ENCODE results near the gene BLOC1S3.
A peak's percentile ranks its signal among the peaks of the same experiment; 100 is the strongest.

Gene BLOC1S3

DNA sequence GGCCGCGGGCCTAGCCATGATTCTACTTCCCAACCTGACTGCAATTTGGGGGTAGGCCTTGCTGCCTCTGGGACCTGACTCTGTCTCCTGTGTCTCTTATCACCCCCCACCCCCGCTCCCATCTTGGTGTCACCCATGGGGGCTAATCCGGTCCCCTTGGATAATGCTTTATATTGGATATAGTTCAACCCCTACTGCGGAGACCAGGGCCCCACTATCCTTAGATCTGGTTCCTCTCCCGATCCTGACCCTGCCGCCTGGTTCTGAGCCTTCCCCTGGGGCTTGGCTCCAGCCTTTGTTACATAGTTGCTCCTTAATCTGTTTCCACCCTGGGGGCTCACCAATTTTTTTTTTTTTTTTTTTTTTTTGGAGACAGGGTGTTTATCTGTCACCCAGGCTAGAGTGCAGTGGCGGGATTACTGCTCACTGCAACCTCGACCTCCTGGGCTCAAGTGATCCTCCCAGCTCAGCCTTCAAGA is 1.3 kb downstream of the BLOC1S3 start:
- peak overlapping the region; percentile 95 for H3K4me2 ChIP-seq (ENCODE audit: low read length)
- DNase-seq, result no peak
- no peaks in the 10 kb centered on the region for H3K36me3 ChIP-seq (ENCODE audit: control insufficient read depth, insufficient read depth, low read length)
- H3K9ac ChIP-seq (ENCODE audit: low read length), result peak overlapping the region; percentile 76
- H3K79me2 ChIP-seq (ENCODE audit: control insufficient read depth, insufficient read depth, low read length), result no peaks in the 10 kb centered on the region
- no peak overlapping the region for H3K18ac ChIP-seq (ENCODE audit: low read length)
- H3K23ac ChIP-seq (ENCODE audit: low read length), result no peak overlapping the region
- no peak overlapping the region for H2BK120ac ChIP-seq (ENCODE audit: low read depth, low read length)
- no peak overlapping the region for H2BK5ac ChIP-seq (ENCODE audit: low read length)
- no peak overlapping the region for H2AK5ac ChIP-seq (ENCODE audit: low read length)
- peak overlapping the region; percentile 98 for H3K4me3 ChIP-seq (ENCODE audit: low read length)
- no peak overlapping the region for H2BK15ac ChIP-seq (replicated peaks; ENCODE audit: low read depth)
- no CpG with 5 or more reads among the region's 9 CpGs for WGBS (ENCODE audit: extremely low coverage, insufficient coverage, low lambda C conversion rate)
- H3K27ac ChIP-seq (ENCODE audit: low read depth, low read length), result no peak overlapping the region
- H3K4ac ChIP-seq (ENCODE audit: low read depth, low read length), result no peak overlapping the region
- no peak overlapping the region for H4K8ac ChIP-seq (ENCODE audit: low read depth, low read length)
- no peak overlapping the region for H4K5ac ChIP-seq (ENCODE audit: low read length)
- peaks cover 4% of the 10 kb centered on the region for H3K79me1 ChIP-seq (ENCODE audit: low read length)
- no peaks in the 10 kb centered on the region for H3K27me3 ChIP-seq (ENCODE audit: insufficient read depth, low read length, poor library complexity)
- H3K4me1 ChIP-seq (ENCODE audit: control insufficient read depth, low read depth, low read length), result no peaks in the 10 kb centered on the region
- peak overlapping the region; percentile 95 for H3K56ac ChIP-seq (ENCODE audit: low read length)

DNA sequence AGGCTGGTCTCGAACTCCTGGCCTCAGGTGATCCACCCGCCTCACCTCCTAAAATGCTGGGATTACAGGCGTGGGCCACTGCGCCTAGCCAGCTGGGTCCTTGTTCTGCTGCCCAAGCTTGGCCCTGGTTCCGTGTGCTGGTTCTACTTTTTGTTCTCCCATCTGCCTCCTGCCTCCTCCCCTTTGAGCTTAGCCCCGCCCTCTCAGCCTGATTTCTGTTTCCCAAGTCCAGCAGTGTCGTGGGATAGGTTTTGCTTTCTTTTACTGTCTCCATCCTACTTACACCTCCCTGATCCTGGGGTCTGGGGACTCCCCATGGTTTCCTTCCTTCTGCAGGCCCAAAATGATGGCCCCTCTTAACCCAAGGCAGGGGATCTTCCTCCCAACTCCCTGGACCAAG is 2.4 kb downstream of the BLOC1S3 start:
- Histone ChIP-seq H3K56ac (ENCODE audit: low read length) (no peak overlapping the region), H2BK5ac (ENCODE audit: low read length) (no peak overlapping the region), H3K36me3 (ENCODE audit: control insufficient read depth, insufficient read depth, low read length) (no peaks in the 10 kb centered on the region), H4K5ac (ENCODE audit: low read length) (no peak overlapping the region), H3K79me1 (ENCODE audit: low read length) (peaks cover 4% of the 10 kb centered on the region), H2AK5ac (ENCODE audit: low read length) (no peak overlapping the region), H3K4me2 (ENCODE audit: low read length) (no peak overlapping the region), H4K8ac (ENCODE audit: low read depth, low read length) (no peak overlapping the region), H3K4ac (ENCODE audit: low read depth, low read length) (no peak overlapping the region), H3K79me2 (ENCODE audit: control insufficient read depth, insufficient read depth, low read length) (no peaks in the 10 kb centered on the region), H2BK120ac (ENCODE audit: low read depth, low read length) (no peak overlapping the region), H3K4me1 (ENCODE audit: control insufficient read depth, low read depth, low read length) (no peaks in the 10 kb centered on the region), H3K23ac (ENCODE audit: low read length) (no peak overlapping the region), H3K4me3 (ENCODE audit: low read length) (no peak overlapping the region), H3K27me3 (ENCODE audit: insufficient read depth, low read length, poor library complexity) (no peaks in the 10 kb centered on the region), H3K27ac (ENCODE audit: low read depth, low read length) (no peak overlapping the region), H3K9ac (ENCODE audit: low read length) (no peak overlapping the region), H2BK15ac (replicated peaks; ENCODE audit: low read depth) (no peak overlapping the region), H3K18ac (ENCODE audit: low read length) (no peak overlapping the region)
- DNase-seq, result no peak
- no CpG with 5 or more reads among the region's 7 CpGs for WGBS (ENCODE audit: extremely low coverage, insufficient coverage, low lambda C conversion rate)

DNA sequence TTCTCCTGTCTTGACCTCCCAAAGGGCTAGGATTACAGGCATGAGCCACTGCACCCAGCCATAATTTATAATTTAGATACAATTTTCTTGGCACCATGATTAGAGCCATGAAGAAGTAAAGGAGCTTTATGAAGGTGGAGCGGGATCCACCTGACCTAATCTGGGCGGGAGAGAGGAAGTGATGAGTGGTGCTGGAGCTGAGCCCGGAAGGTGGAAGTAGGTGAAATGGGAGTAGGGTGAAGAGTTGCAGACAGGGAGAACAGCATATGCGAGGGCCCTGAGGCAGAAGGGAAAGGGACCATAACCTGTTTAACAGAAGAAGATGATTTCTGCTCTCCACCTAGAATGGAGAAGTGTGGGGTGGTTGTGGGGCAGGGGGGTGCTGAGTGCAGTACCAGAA is 4.2 kb downstream of the BLOC1S3 start:
- no peak for DNase-seq
- Histone ChIP-seq H3K79me2 (ENCODE audit: control insufficient read depth, insufficient read depth, low read length) (no peaks in the 10 kb centered on the region), H3K36me3 (ENCODE audit: control insufficient read depth, insufficient read depth, low read length) (no peaks in the 10 kb centered on the region), H3K4me1 (ENCODE audit: control insufficient read depth, low read depth, low read length) (no peaks in the 10 kb centered on the region), H4K8ac (ENCODE audit: low read depth, low read length) (no peak overlapping the region), H2BK5ac (ENCODE audit: low read length) (no peak overlapping the region), H3K79me1 (ENCODE audit: low read length) (peaks cover 2% of the 10 kb centered on the region), H3K9ac (ENCODE audit: low read length) (no peak overlapping the region), H2BK120ac (ENCODE audit: low read depth, low read length) (no peak overlapping the region), H2AK5ac (ENCODE audit: low read length) (no peak overlapping the region), H3K27ac (ENCODE audit: low read depth, low read length) (no peak overlapping the region), H3K56ac (ENCODE audit: low read length) (no peak overlapping the region), H3K4me3 (ENCODE audit: low read length) (no peak overlapping the region), H3K23ac (ENCODE audit: low read length) (no peak overlapping the region), H3K4ac (ENCODE audit: low read depth, low read length) (no peak overlapping the region), H3K27me3 (ENCODE audit: insufficient read depth, low read length, poor library complexity) (no peaks in the 10 kb centered on the region), H4K5ac (ENCODE audit: low read length) (no peak overlapping the region), H3K18ac (ENCODE audit: low read length) (no peak overlapping the region), H2BK15ac (replicated peaks; ENCODE audit: low read depth) (no peak overlapping the region), H3K4me2 (ENCODE audit: low read length) (no peak overlapping the region)
- WGBS (ENCODE audit: extremely low coverage, insufficient coverage, low lambda C conversion rate), result no CpG with 5 or more reads among the region's 4 CpGs

DNA sequence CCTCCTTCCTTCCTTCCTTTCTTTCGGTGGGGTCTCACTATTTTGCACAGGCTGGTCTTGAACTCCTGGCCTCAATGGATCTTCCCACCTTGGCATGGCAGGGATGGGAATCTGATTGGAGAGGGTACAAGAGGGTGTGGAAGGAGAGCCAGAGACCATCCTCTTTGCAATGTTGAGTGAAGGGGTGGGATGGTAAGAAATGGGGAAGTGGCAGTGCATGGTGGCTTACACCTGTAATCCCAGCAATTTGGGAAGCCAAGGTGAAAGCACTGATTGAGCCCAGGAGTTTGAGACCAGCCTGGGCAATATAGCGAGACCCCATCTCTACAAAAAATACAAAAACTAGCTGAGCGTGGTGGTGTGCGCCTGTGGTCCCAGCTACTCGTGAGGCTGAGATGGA is 5.5 kb downstream of the BLOC1S3 start:
- H3K4me3 ChIP-seq (ENCODE audit: low read length), result no peak overlapping the region
- no peaks in the 10 kb centered on the region for H3K4me1 ChIP-seq (ENCODE audit: control insufficient read depth, low read depth, low read length)
- H3K56ac ChIP-seq (ENCODE audit: low read length), result no peak overlapping the region
- H2AK5ac ChIP-seq (ENCODE audit: low read length), result no peak overlapping the region
- H3K23ac ChIP-seq (ENCODE audit: low read length), result no peak overlapping the region
- peaks cover 2% of the 10 kb centered on the region for H3K79me1 ChIP-seq (ENCODE audit: low read length)
- no peak for DNase-seq
- no peak overlapping the region for H2BK15ac ChIP-seq (replicated peaks; ENCODE audit: low read depth)
- no peak overlapping the region for H3K4ac ChIP-seq (ENCODE audit: low read depth, low read length)
- H2BK5ac ChIP-seq (ENCODE audit: low read length), result no peak overlapping the region
- H4K8ac ChIP-seq (ENCODE audit: low read depth, low read length), result no peak overlapping the region
- H3K79me2 ChIP-seq (ENCODE audit: control insufficient read depth, insufficient read depth, low read length), result no peaks in the 10 kb centered on the region
- H4K5ac ChIP-seq (ENCODE audit: low read length), result no peak overlapping the region
- no CpG with 5 or more reads among the region's 5 CpGs for WGBS (ENCODE audit: extremely low coverage, insufficient coverage, low lambda C conversion rate)
- H3K36me3 ChIP-seq (ENCODE audit: control insufficient read depth, insufficient read depth, low read length), result no peaks in the 10 kb centered on the region
- H3K4me2 ChIP-seq (ENCODE audit: low read length), result no peak overlapping the region
- H3K27me3 ChIP-seq (ENCODE audit: insufficient read depth, low read length, poor library complexity), result no peaks in the 10 kb centered on the region
- H3K27ac ChIP-seq (ENCODE audit: low read depth, low read length), result no peak overlapping the region
- H3K9ac ChIP-seq (ENCODE audit: low read length), result no peak overlapping the region
- no peak overlapping the region for H3K18ac ChIP-seq (ENCODE audit: low read length)
- H2BK120ac ChIP-seq (ENCODE audit: low read depth, low read length), result no peak overlapping the region

DNA sequence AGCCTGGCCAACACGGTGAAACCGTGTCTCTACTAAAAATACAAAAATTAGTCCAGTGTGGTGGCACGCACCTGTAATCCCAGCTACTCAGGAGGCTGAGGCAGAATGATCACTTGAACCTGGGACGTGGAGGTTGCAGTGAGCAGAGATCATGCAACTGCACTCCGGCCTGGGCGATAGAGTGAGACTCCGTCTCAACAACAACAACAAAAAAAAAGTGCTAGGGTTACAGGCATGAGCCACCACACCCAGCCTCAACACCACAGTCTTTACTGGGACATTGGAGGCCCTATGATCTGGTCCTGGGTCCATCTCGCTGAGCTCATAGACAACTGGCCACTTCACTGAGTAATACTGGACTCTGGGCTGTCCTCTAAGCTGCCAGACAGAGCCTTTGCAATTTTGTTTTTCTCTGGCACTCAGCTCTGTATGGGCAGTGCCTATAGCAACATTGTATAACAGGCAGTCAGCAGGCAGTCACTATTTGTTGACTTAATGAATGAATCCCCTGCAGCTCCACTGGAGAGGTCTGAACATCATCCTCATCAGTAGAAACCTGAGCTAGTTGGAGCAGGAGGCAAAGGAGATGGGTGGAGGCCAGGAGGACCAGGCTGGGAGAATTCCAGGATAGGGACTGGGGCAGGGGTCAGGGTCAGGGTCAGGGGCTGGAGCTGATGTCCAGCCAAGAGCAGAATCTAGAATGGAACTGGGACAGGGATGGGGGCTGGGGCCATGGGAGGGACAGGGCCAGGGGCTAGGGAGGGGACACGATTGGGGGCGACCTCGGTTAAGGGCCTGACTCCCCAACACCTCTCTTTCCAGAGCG is 8.1 kb downstream of the BLOC1S3 start:
- no peak overlapping the region for H3K9ac ChIP-seq (ENCODE audit: low read length)
- DNase-seq, result no peak
- H3K27ac ChIP-seq (ENCODE audit: low read depth, low read length), result no peak overlapping the region
- H2BK120ac ChIP-seq (ENCODE audit: low read depth, low read length), result no peak overlapping the region
- H3K27me3 ChIP-seq (ENCODE audit: insufficient read depth, low read length, poor library complexity), result no peaks in the 10 kb centered on the region
- no peak overlapping the region for H3K4me2 ChIP-seq (ENCODE audit: low read length)
- no peak overlapping the region for H2BK15ac ChIP-seq (replicated peaks; ENCODE audit: low read depth)
- no CpG with 5 or more reads among the region's 12 CpGs for WGBS (ENCODE audit: extremely low coverage, insufficient coverage, low lambda C conversion rate)
- H3K4ac ChIP-seq (ENCODE audit: low read depth, low read length), result no peak overlapping the region
- no peaks in the 10 kb centered on the region for H3K4me1 ChIP-seq (ENCODE audit: control insufficient read depth, low read depth, low read length)
- H2AK5ac ChIP-seq (ENCODE audit: low read length), result no peak overlapping the region
- H3K56ac ChIP-seq (ENCODE audit: low read length), result no peak overlapping the region
- no peak overlapping the region for H3K18ac ChIP-seq (ENCODE audit: low read length)
- H4K8ac ChIP-seq (ENCODE audit: low read depth, low read length), result no peak overlapping the region
- H3K79me2 ChIP-seq (ENCODE audit: control insufficient read depth, insufficient read depth, low read length), result no peaks in the 10 kb centered on the region
- H3K36me3 ChIP-seq (ENCODE audit: control insufficient read depth, insufficient read depth, low read length), result no peaks in the 10 kb centered on the region
- H4K5ac ChIP-seq (ENCODE audit: low read length), result no peak overlapping the region
- H3K4me3 ChIP-seq (ENCODE audit: low read length), result no peak overlapping the region
- no peak overlapping the region for H3K23ac ChIP-seq (ENCODE audit: low read length)
- H2BK5ac ChIP-seq (ENCODE audit: low read length), result no peak overlapping the region
- no peaks in the 10 kb centered on the region for H3K79me1 ChIP-seq (ENCODE audit: low read length)

Measured in mesendoderm (in vitro differentiated cells).